ENCODE measurements around the gene EPS15.
"Not testable (repeated sequence)": the region's sequence is repeated elsewhere in the genome, so short reads cannot be mapped to it uniquely, and the experiment has no call there.

DNA sequence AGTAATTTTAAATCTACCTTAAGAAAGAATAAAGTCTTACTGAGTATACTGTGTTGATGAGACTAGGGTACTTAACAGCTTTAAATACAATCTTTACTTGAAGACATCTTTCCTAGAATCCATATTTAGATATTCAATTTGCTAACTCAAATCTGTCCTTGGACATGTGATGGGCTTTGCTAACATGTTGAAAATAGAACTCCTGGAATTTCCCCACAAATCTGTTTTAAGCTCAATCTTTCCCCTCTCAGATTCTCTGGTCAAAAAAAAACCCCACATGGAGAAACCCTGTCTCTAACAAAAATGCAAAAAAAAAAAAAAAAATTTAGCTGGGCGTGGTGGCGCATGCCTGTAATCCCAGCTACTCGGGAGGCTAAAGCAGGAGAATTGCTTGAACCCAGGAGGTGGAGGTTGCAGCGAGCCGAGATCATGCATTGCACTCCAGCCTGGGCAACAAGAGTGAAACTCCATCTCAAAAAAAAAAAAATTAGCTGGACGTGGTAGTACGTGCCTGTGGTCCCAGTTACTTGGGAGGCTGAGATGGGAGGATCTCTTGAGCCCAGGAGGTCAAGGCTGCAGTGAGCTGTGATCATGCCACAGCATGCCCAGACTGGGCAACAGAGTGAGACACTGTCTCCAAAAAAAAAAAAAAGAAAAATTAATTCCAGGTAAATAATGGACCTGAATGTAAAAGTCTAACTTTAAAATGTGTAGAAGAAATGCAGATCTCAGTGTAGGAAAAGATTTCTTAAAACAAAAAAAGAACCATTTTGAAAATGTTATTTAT is 109.1 kb downstream of the EPS15 start:
- not testable (repeated sequence) for TF ChIP-seq CTCF (IDR thresholded peaks at IDR 0.05); MLX (CRISPR knock-in tag; IDR thresholded peaks at IDR 0.05)
- TF ChIP-seq, protein P1, sequence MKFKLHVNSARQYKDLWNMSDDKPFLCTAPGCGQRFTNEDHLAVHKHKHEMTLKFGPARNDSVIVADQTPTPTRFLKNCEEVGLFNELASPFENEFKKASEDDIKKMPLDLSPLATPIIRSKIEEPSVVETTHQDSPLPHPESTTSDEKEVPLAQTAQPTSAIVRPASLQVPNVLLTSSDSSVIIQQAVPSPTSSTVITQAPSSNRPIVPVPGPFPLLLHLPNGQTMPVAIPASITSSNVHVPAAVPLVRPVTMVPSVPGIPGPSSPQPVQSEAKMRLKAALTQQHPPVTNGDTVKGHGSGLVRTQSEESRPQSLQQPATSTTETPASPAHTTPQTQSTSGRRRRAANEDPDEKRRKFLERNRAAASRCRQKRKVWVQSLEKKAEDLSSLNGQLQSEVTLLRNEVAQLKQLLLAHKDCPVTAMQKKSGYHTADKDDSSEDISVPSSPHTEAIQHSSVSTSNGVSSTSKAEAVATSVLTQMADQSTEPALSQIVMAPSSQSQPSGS (CRISPR knock-in tag; IDR thresholded peaks at IDR 0.05; ENCODE audit: borderline replicate concordance, low read depth) = not testable (repeated sequence)
